G401.6 (cell line): ENCODE measurements around the gene RBM24.

Experiments used
- FAIRE-seq: peaks from 2 replicates; lab custom pipeline; 2012; peaks lifted over from hg19 to GRCh38; lab: Jason Lieb, UNC

RBM24 gene

DNA sequence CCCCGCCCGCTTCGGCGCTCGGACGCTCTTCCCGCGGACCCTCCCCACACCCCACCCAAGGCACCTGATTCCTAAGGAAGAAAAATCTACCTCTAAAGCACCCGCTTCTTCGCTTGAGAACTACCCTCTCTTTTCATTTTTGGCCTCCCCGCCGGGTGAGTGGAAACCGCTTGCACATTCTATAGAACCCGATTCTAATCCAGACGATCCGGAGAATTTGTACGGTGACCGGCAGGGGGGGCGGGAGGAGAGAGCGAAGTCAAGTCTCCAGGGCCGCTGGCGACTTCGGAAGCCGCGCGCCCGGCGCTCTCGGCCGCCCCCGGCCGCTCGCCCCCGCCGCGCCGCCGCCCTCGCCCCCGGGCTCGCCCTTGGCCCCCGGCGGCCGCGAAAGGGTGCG lies at the start of gene RBM24:
Gene RBM24 (plus strand): TSS at position 262 of the 397 bp plus-strand sequence. CDS start 221 bp downstream, outside the sequence.
- no peak for FAIRE-seq

DNA sequence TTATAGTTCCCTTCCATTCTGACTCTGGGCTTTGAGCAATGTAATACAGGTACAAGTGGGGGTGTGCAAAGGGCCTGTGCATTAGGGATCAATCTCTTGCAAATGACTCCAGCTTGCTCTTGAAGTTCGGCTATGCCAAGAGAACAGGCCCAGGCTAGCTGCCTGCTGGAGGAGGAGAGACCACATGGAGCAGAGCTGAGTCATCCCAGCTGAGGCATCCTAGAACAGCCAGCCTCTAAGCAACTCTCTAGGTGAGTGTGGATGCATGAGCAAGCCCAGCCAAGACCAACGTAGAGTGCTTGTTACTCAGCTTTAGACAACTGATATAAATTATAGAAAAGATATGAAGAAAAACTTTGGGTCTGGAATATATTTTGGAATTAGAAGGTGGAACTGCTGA lies 47.6 kb upstream of the RBM24 start:
- FAIRE-seq, result no peak

DNA sequence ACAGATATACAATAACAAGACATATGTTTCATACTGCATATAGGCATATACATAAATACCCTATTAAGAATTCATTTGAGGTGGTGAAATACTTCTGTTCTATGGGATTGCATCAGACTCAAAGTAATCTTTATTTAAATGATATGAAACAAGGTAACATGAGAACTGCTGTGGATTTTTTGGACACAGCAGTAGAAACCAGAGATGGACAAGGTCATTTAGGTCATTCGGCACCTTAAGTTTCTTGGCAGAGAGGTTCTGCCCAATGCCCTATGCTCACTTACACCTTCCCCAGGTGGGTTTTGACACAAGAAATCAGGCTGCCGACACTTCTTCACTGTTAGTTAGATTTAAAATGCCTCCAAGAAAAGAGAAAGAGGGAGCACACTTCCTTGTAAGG lies 43.9 kb upstream of the RBM24 start:
- no peak for FAIRE-seq

DNA sequence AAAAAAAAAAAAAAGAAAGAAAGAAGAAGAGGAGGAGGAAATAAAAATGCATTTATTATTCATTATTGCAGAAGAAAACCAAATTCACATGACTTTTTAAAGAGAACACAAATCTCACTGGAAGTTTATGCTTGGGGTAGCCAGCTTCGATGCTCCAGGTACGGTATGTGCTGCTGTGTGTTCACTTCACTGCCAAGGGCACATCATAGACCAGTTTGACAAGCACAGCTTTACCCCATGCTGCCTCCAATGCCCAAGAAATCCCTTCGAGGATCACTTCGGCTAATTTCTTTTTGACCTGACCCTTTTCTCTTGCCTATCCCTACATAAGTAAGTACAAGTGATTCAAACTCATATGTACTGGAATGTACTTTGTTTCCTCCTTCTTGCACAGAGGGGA lies 41.9 kb upstream of the RBM24 start:
- FAIRE-seq, result no peak

DNA sequence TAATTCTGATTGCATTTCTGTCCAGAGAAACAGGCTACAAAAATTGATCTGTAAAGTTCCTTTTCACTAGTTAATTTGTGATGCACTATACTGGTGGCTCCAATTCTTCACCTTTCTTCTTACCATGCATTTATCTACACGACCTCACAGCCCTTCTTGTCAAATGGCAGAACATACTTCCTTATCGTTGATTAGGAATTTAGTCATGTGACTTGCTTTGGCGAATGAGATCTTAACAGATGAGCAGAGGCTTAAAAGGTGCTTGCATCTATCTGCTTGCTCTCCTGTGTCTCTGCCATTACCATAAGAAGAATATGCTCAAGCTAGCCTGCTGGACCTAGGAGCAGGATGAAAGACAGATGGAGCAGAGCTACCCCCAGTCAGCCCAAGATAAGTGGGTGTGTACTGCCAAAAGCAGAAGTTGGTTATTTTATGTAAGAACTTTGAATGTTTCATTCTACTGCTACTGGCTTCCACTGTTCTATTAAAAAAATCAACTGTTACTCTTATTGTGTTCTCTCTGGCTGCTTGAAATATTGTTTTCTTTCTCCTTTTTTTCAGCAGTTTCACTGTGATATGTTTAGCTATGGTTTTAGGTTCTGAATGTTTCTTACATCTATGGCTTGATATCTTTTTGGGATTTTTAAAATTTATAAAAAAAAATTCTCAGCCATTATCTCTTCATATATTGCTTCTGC lies 40.2 kb upstream of the RBM24 start:
- FAIRE-seq, result no peak

DNA sequence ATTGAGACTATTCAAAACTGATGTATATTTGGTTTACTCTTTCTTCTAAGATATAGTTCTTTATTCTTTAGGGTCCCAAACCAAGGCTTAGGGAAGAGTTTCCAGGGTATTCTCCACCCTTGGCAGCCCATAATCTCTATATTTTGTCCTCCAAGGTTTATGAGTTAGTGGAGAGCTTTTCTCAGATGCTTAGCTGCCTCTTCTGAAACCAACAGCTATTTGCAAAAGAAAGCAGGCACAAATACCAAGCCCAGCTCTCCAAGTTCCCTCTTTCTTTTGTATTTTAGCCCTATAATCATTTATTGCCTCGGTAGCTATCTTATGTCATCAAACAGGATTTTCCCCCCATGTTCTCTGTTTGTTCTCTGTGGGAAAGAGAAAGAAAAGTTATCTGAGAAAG lies 39.1 kb upstream of the RBM24 start:
- no peak for FAIRE-seq

DNA sequence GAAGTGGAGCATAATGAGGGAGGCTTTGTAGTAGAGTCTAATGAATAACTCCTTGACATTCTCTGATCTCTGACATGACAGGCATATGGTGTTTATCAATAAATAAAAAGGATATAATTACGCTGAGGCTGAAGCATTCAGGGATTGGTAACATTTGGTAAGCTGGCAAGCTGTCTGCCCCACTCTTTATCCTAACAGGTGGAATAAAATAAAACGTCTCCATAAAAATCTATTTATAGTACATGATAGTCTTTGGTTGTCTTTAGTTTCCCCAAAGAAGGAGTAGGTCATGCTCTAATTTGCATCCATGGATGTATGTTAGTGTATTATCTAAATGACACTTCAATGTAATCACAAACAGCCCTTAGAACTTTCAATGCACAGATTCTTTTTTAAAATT lies 30.9 kb upstream of the RBM24 start:
- no peak for FAIRE-seq

DNA sequence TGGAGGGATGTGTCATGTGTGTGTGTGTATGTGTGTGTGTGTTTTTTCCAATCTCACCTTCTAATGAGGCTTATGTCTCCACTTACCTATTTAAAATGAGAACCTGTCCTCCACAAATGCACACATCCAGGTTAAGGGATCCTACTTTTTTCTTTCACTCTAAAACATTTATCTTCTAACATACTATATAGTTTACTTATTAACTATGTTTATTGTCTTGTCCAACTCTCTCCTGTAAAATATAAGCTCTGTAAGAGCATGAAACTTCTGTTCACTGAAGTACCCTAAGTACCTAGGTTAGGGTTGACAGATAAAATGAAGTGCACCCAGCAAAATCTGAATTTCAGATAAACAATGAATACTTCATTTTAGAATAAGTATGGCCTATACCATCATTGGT lies 29.2 kb upstream of the RBM24 start:
- FAIRE-seq, result no peak

DNA sequence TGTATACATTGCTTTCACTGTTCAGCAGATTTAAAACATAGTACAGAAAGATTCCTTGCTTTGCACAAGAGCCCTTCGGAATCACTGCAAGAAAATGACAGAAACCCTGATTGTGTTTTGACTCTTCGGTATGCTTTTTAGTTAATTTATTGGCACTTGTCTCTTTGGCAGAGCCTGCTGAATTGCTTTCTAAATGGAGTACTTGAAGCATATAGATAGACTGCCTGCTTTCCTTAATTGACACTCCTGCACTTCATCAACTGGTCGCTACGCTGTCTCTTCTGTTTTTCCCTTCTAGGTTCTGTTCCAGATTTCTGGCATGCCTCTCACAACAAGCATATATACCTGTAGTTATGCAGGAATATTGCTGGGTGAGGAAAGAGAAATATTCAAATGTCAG lies 22.4 kb upstream of the RBM24 start:
- no peak for FAIRE-seq

DNA sequence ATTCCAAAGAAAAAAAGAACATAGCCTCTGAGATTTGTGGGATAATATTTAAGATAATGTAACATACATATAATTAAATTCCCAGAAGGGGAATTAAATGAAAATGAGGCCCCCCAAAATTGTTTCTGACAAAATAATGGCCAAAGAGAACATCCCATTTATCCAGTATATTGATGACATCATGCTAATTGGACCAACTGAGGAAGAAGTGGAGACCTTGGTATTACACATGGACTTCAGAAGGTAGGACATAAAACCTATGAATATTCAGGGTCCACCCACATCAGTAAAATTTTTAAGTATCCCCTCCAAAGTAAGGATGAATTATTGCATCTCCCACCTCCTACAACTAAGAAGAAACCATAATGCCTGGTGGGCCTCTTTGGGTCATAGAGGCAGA lies 15.6 kb upstream of the RBM24 start:
- FAIRE-seq, result no peak

DNA sequence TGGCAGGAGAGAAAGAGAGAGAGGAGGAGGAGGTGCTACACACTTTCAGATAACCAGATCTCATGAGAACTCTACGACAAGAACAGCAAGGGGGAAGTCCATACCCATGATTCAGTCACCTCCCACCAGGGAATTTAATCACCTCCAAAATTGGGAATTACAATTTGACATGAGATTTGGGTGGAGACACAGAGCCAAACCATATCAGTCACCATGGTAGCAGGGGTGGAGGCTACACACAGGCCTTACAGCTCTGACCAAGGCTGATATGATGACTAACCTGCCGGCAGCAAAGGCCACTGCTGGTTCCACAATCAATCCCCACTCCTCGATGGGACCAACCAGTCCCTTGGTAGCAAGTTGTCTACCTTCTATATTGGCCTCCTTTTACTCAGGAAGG lies 13.6 kb upstream of the RBM24 start:
- no peak for FAIRE-seq

DNA sequence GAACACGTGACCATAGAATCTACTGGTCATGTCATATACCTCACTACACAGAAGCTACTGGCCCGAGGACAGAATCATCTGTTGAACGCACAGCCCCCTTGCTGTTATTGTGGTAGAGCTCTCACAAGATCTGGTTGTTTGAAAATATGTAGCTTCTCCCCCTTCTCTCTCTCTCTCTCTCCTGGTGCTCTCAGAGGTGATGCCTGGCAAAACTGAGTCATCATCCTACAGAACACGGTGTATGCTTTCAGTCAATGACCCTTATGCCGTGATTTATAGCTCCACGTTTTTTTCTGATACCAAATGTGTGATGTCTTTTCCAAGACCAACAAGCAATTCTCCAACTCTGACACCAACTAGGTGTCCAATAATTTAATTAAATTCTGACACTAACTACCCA lies 13.0 kb upstream of the RBM24 start:
- no peak for FAIRE-seq

DNA sequence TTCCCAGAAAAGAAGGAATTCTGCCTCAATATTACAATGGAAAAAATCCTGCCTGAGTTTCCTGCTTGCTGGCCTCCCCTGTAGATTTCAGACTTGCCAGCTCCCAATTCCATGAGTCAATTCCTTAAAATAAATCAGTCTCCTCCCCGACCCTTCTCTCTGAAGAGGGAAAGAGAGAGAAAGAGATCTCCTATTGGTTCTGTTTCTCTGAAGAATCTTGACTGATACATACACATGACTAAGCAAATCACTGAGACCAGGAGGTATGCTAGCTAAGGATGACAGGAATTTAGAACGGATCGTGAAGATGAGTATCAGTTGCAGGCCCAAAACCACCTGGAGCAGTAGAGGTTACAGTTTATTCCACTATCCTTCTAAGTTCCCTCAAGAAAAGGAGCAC lies 11.3 kb upstream of the RBM24 start:
- no peak for FAIRE-seq

DNA sequence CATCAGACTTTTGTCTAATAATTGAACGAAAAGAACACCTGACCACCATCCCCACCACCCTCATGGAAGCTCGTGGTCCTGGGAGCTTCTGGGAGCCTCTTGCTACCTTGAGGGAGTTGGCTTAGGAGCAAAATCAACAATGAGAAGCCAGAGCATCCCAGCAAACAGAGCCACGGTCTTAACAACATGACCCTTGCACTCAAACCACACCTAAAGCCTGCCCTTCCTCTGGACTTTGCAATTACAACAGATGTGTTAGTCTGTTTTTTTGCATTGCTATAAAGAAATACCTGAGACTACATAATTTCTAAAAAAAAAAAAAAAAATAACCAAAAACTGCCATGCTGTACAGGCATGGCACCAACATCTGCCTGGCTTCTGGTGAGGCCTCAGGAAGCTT lies 9.5 kb upstream of the RBM24 start:
- no peak for FAIRE-seq

DNA sequence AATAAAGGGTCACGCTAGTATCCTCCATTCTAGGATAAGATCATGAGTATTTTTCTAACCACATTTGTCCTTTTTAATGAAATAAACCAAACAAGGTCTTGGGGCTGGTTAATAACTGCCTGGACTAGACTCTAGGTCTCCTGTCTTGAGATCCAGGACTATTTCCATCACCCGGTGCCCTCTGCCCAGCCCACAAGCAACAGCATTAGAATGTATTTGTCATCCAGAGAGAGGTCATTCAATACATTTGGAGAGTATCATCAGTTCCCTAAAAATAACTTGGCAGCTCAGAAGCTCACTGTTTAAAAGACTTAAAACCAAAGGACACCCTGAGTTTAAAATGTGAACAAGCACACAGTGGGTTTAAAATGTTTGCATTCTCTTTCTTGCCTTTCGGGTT lies 4.4 kb upstream of the RBM24 start:
- FAIRE-seq, result no peak

DNA sequence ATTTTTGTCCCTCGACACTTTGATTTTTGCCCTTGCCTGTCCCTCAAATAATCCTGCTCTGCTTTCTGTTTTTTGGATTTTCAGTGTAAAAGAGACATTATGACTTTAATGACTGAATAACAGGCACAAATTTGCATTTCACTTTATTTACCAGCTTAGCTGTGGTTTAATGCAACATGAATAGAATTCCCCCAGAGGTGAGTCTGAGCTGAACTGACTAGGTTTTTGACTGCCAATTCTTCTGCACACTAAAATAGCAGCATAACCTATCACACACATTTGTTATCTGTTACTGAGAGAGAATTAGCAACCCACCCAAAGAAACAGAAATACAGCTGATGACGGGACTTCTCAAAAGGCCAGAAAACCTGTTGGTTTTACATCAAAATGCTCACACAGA lies 3.9 kb upstream of the RBM24 start:
- FAIRE-seq, result no peak

DNA sequence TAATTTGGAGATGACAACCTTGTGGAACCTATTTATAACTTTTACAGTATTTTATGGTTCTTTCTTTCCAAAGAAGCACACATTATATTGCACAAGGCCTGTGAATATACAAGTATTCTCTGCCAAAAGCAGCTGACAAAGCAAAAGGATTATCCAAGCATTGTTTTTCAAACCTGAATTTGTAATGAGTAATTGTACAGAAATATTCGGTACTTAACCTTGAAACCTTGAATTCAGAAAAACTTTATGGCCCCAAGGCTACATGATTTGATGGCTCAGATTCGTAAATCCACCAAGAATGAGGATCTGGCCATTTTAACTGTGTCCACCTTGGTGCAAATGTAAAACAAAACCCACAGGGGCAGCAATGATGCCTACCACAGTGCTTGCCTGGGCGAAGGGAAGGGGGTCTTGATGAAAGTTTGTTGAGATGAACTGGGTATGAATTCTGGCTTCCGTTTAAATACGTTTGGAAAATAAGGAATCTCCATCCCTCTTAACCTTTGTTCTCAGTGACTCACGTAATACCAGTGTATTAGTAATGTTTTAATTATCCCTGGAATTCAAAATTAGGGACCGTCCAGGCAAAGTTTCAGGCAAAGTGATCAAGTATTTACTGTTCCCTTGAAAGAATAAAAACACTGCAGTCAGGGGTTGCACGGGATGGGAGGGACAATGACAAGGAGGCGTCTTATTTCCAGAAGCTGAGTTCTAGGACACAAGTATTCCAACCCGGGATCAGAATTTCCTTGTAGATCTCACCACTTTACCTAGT lies 2.7 kb upstream of the RBM24 start:
- peak; percentile 98 for FAIRE-seq

DNA sequence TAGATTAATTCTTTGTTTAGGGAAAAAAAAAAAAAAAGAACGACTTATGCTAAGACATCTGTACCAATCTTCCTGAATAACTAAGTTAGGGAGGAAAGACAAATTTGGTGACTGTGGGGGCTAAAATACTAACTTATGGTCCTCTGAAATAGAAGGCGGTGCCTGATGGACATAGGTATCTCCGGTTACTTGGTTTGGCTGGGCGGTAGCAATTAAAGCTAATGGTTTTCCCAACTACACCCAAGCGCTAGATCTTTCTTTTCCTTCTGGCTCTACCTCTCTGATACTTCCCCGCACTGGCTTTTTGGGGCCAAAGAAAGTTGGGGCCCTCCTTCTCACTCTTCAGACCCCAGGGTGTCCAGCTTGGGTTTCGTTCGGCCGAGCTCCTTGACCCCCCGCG lies 1.0 kb upstream of the RBM24 start:
- peak; percentile 25 for FAIRE-seq

DNA sequence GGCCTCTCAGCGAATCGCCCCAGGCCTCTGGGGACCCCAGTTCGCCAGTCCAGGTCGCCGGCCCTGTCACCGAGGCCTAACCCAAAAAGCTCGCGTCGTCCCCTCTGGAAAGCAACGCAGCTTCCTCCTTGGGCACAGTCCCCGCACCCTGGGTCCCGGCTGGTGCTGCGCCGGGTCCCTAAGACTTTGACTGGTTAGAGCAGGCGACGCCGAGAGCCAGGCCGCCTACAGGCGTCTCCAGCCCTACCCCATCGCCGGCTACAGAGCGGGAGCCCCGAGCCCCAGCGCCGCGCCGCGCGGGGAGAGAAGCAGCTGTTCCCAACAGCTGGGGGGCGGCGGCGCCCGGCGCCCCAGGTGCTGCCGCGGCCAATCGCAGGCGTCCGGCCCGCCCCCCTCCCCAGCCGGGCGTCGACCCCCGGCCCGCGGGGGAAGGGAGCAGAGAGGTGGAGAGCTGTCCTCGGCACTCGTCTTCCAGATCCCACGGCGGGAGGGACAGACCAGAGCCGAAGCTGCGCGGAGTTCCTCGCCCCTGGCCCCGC lies 540 bp upstream of the RBM24 start:
- FAIRE-seq, result no peak

DNA sequence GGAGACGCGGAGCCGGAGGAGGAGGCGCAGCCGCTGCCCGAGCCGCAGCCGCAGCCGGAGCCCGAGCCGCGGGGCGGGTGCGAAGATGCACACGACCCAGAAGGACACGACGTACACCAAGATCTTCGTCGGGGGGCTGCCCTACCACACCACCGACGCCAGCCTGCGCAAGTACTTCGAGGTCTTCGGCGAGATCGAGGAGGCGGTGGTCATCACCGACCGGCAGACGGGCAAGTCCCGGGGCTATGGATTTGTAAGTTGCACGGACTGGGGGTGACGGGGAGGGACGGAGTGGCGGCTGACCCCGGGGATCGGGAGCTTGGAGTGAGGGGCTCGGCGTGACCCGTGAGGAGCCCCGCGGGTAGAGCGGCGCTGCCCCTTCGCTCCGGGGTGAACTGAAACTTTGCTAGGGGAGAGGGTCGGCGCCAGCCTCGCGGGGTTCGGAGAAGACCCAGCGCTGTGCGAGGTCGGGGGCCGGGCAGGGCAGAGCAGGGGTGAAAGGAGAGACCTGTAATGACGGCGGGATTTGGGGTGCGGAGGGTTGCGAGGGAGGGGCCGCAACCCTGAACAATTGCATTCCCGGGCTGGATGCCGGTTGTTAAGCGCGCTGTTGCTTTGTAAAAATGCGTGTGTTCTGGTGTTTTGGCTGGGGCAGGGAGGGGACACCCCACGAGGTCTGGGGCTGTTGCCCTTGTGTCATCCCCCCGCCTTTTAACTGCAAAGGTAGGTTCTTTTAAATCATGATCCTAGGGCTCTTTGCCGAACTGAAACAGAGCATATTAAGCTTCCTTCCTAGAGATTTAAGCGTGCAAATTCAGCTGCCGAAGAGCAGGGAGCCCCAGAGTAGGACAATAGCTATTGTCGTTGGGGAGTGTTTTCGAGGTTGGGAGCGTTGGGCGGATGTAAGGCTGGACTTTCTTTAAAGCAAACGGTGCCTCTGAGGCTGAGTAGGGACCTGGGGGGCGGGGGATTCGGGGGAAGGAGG lies 628 bp downstream of the RBM24 start:
- FAIRE-seq, result no peak

DNA sequence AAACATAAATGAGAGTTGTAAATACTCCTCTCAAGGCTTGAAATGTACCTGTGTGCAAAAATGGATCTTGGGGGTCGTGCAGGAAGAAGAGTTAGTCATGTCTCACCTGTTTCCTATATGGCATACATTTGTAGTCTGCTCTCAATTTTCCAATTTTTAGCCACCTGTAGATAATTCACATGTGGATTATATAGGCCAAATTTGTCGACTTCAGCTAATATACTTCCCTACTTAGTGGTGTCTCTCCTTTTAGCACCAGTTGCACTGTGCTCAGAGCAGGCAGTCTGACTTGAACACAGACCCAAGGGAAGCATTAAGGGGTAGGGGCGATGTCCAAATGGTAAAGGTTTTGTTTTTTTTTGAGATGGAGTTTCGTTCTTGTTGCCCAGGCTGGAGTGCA lies 1.9 kb downstream of the RBM24 start:
- FAIRE-seq, result no peak

DNA sequence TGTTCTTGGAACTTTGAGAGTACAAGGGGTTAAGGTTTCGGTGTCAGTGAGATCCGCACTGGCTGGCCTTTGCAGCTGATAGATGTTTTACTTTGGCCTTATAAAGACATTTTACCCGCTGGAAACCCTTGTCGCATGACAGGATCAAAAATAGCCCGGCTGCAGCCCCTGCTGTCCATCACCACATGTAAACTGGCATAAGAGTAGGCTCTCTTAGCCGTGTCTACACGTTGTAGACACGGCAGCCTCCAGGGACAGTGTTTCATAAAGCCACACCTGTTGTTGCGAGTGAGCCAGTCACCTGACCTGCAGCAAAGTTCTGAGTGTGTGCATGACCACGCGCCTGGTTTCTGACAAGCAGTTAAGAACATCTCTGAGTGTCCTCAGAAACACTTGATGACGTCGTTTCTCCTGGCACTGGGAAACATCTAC lies 8.5 kb downstream of the RBM24 start:
- no peak for FAIRE-seq

DNA sequence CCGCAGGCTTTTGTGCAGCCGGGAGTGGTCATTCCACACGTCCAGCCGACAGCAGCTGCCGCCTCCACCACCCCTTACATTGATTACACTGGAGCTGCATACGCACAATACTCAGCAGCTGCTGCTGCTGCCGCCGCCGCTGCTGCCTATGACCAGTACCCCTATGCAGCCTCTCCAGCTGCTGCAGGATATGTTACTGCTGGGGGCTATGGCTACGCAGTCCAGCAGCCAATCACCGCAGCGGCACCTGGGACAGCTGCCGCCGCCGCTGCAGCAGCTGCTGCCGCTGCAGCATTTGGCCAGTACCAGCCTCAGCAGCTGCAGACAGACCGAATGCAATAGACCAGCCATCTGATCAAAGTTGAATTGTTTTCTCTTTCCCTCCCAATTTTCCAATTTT lies 10.6 kb downstream of the RBM24 start:
- FAIRE-seq, result no peak
